CD14-positive monocyte (primary cell): ENCODE data around the gene ATP8B3. TPM values are rescaled to one million over a fixed set of nuclear protein-coding genes. Genes with fewer than 3 reads are reported as not detected.
A peak's percentile ranks its signal among the peaks of the same experiment; 100 is the strongest.

Experiments
- DNase-seq, 3 donors: peaks; one replicate each; pipeline ENCODE4 v3.0.0-alpha.2; 2011 to 2022
- H2AFZ ChIP-seq: 2 replicates; pipeline ENCODE4 v1.6.0; 2012; ENCODE audit warnings: mild to moderate bottlenecking, low read depth, low read length, inconsistent platforms; ENCODE audit not compliant: insufficient read depth, poor library complexity, severe bottlenecking
- H3K27ac ChIP-seq, 2 donors: 1 replicate in 1 of 2; 2 replicates in 1 of 2; pipeline ENCODE4 v1.5.1; 2012 to 2013; ENCODE audit warnings: low read length in 2 of 2, control low read depth in 1 of 2, inconsistent platforms in 1 of 2, low read depth in 1 of 2, mild to moderate bottlenecking in 1 of 2
- H3K27me3 ChIP-seq, 2 donors: one replicate each; pipeline versions ENCODE4 v1.6.0 to v1.6.1; 2011 to 2013; ENCODE audit warnings: low read length in 2 of 2; ENCODE audit not compliant: control insufficient read depth in 2 of 2, insufficient read depth in 2 of 2
- H3K36me3 ChIP-seq, 2 donors: replicated peaks in 1 of 2; 1 replicate in 1 of 2; 2 replicates in 1 of 2; pipeline versions ENCODE4 v1.5.1 to v1.6.1; 2012 to 2013; ENCODE audit warnings: low read length in 2 of 2, control low read depth in 1 of 2, inconsistent platforms in 1 of 2, mild to moderate bottlenecking in 1 of 2; ENCODE audit not compliant: insufficient read depth in 2 of 2, control insufficient read depth in 1 of 2
- H3K4me1 ChIP-seq, 2 donors: 1 replicate in 1 of 2; 2 replicates in 1 of 2; pipeline versions ENCODE4 v1.5.1 to v1.6.1; 2012 to 2013; ENCODE audit warnings: low read length in 2 of 2, control low read depth in 1 of 2, inconsistent platforms in 1 of 2, mild to moderate bottlenecking in 1 of 2, moderate library complexity in 1 of 2; ENCODE audit not compliant: insufficient read depth in 2 of 2, control insufficient read depth in 1 of 2
- H3K4me2 ChIP-seq: replicated peaks from 2 replicates; pipeline ENCODE3; 2012; ENCODE audit warnings: low read length, moderate library complexity, mild to moderate bottlenecking; ENCODE audit not compliant: poor library complexity, severe bottlenecking; ENCODE audit errors: extremely low read depth
- H3K4me3 ChIP-seq, 3 experiments: fragments of 200-600 bp in 1 of 3; sonication (generic) in 1 of 3; replicated peaks in 1 of 3; 1 replicate in 2 of 3; 2 replicates in 1 of 3; pipeline ENCODE4 v1.5.1; 2011 to 2013; ENCODE audit warnings: low read length in 3 of 3, mild to moderate bottlenecking in 3 of 3, control low read depth in 2 of 3, low read depth in 2 of 3, inconsistent platforms in 1 of 3, moderate library complexity in 1 of 3
- H3K79me2 ChIP-seq: 2 replicates; pipeline ENCODE4 v1.6.0; 2012; ENCODE audit warnings: mild to moderate bottlenecking, control low read depth, inconsistent platforms, low read length, moderate library complexity; ENCODE audit not compliant: insufficient read depth
- H3K9ac ChIP-seq: 2 replicates; pipeline ENCODE4 v1.6.0; 2017; ENCODE audit warnings: low read length, mild to moderate bottlenecking; ENCODE audit not compliant: insufficient read depth, poor library complexity, severe bottlenecking
- H3K9me3 ChIP-seq, 2 donors: replicated peaks in 1 of 2; 1 replicate in 1 of 2; 2 replicates in 1 of 2; pipeline versions ENCODE4 v1.5.1 to v1.6.1; 2012 to 2013; ENCODE audit warnings: low read length in 2 of 2, control low read depth in 1 of 2; ENCODE audit not compliant: control insufficient read depth in 1 of 2, insufficient read depth in 1 of 2
- H4K20me1 ChIP-seq: 2 replicates; pipeline ENCODE4 v1.6.0; 2012; ENCODE audit warnings: mild to moderate bottlenecking, low read length, control low read depth, moderate library complexity; ENCODE audit not compliant: insufficient read depth
- H3K27ac Mint-ChIP-seq, 7 donors: one replicate each; pipeline ENCODE4 v1.8.0; 2020; ENCODE audit warnings: mild to moderate bottlenecking in 7 of 7, mixed read lengths in 7 of 7, moderate library complexity in 6 of 7, inconsistent platforms in 2 of 7
- H3K27me3 Mint-ChIP-seq, 3 donors: one replicate each; pipeline ENCODE4 v1.8.0; 2021 to 2022; ENCODE audit warnings: low read depth in 3 of 3, mild to moderate bottlenecking in 3 of 3, mixed read lengths in 3 of 3, moderate library complexity in 3 of 3, inconsistent platforms in 1 of 3
- H3K36me3 Mint-ChIP-seq, 2 donors: one replicate each; pipeline ENCODE4 v1.8.0; 2020; ENCODE audit warnings: mixed read lengths in 2 of 2, inconsistent platforms in 1 of 2, mild to moderate bottlenecking in 1 of 2
- H3K4me1 Mint-ChIP-seq: one replicate; pipeline ENCODE4 v1.8.0; 2020; ENCODE audit warnings: mild to moderate bottlenecking, mixed read lengths
- H3K4me3 Mint-ChIP-seq, 2 donors: one replicate each; pipeline ENCODE4 v1.8.0; 2020; ENCODE audit warnings: mild to moderate bottlenecking in 2 of 2, mixed read lengths in 2 of 2, moderate library complexity in 1 of 2
- H3K9me3 Mint-ChIP-seq, 7 donors: one replicate each; pipeline ENCODE4 v1.8.0; 2020 to 2022; ENCODE audit warnings: mixed read lengths in 7 of 7, mild to moderate bottlenecking in 6 of 7, moderate library complexity in 6 of 7, inconsistent platforms in 2 of 7
- WGBS: methylation state at CpG from one replicate; pipeline ENCODE4 v1.1.5; 2013; ENCODE audit warnings: missing lambda C conversion rate; ENCODE audit not compliant: insufficient coverage; 5-methylcytosine and 5-hydroxymethylcytosine counted together
- intact Hi-C, 2 donors: fragments of 100-400 bp; cut with micrococcal nuclease; formaldehyde crosslinking; loops; one replicate each; pipeline versions ENCODE4 v1.15.0 to v1.15.1; 2023
- polyA plus RNA-seq, 3 donors: library from polyadenylated mRNA; depleted of rRNA in 1 of 3; unstranded in 2 of 3; stranded (reverse) in 1 of 3; fragments of 300-500 nt in 2 of 3; fragments of >200 nt in 1 of 3; fragmentation: Illumina TruSeq in 2 of 3; gene quantifications; 1 replicate in 2 of 3; 2 replicates in 1 of 3; pipeline ENCODE4 v1.2.3, GENCODE V29; 2012 to 2021
- TF ChIP-seq, protein P1 (sequence below): fragments of 200-600 bp; IDR thresholded peaks from one replicate; pipeline ENCODE4 v1.8.0; 2022; ENCODE audit warnings: antibody characterized with exemption, mild to moderate bottlenecking

ATP8B3 gene
- polyA plus RNA-seq, 3 donors, result 1.6 to 8.2 (median 1.8) TPM

DNA sequence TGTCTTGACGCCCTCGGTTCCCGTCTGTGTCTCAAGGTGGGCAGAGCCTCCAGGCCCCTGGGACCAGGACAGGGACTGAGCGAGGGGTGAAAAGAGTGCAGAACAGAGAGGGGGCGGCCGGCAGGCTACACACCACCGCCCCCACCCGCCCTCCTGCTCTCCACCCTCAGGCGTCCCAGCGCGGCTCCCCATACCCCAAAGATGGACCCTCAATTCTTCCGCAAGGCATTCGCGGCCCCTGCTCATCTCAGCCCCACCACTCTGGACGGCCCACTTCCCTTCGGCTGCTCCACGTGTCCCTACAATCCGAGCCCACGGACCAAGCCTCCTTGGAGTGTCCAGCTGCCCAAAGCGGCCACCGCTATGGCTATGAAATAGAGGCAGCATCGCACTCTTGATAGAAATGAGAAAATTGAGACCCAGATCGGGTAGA, 49.5 kb upstream of the ATP8B3 start:
- peak overlapping the region; percentile 92 to 93 for H3K4me3 Mint-ChIP-seq
- TF ChIP-seq, protein P1, sequence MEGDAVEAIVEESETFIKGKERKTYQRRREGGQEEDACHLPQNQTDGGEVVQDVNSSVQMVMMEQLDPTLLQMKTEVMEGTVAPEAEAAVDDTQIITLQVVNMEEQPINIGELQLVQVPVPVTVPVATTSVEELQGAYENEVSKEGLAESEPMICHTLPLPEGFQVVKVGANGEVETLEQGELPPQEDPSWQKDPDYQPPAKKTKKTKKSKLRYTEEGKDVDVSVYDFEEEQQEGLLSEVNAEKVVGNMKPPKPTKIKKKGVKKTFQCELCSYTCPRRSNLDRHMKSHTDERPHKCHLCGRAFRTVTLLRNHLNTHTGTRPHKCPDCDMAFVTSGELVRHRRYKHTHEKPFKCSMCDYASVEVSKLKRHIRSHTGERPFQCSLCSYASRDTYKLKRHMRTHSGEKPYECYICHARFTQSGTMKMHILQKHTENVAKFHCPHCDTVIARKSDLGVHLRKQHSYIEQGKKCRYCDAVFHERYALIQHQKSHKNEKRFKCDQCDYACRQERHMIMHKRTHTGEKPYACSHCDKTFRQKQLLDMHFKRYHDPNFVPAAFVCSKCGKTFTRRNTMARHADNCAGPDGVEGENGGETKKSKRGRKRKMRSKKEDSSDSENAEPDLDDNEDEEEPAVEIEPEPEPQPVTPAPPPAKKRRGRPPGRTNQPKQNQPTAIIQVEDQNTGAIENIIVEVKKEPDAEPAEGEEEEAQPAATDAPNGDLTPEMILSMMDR, result no peak
- peak overlapping the region; percentile 92 for H3K4me2 ChIP-seq
- 35% methylated on average over 19 of the region's 23 CpGs for WGBS
- H3K27me3 Mint-ChIP-seq, result peaks cover 0 to 4% (median 2%) of the 10 kb centered on the region in 3 donors
- no peak overlapping the region for H2AFZ ChIP-seq
- peaks cover 55% of the 10 kb centered on the region for H4K20me1 ChIP-seq
- peak overlapping the region in 1 of 2 donors; percentile 41 for H3K27ac ChIP-seq
- peak overlapping the region; percentile 83 to 96 (median 94) for H3K4me3 ChIP-seq
- H3K27ac Mint-ChIP-seq, result peak overlapping the region in 4 of 7 donors; percentile 75 to 93 (median 86)
- H3K4me1 Mint-ChIP-seq, result peaks cover 50% of the 10 kb centered on the region
- H3K9me3 ChIP-seq, result no peaks in the 10 kb centered on the region
- intact Hi-C loops, result loop anchor here in 1 of 2 donors (2.0 to 5.0 kb wide), 2 partner anchors 36 to 233 kb away; no protein-coding TSS in a partner anchor
- no peak for DNase-seq
- peak overlapping the region; percentile 59 for H3K9ac ChIP-seq
- peaks cover 61 to 68% of the 10 kb centered on the region in 2 donors for H3K4me1 ChIP-seq
- H3K79me2 ChIP-seq, result peaks cover 66% of the 10 kb centered on the region
- no peaks in the 10 kb centered on the region for H3K9me3 Mint-ChIP-seq
- H3K36me3 ChIP-seq, result no peaks in the 10 kb centered on the region
- H3K36me3 Mint-ChIP-seq, result no peaks in the 10 kb centered on the region
- H3K27me3 ChIP-seq, result no peaks in the 10 kb centered on the region

DNA sequence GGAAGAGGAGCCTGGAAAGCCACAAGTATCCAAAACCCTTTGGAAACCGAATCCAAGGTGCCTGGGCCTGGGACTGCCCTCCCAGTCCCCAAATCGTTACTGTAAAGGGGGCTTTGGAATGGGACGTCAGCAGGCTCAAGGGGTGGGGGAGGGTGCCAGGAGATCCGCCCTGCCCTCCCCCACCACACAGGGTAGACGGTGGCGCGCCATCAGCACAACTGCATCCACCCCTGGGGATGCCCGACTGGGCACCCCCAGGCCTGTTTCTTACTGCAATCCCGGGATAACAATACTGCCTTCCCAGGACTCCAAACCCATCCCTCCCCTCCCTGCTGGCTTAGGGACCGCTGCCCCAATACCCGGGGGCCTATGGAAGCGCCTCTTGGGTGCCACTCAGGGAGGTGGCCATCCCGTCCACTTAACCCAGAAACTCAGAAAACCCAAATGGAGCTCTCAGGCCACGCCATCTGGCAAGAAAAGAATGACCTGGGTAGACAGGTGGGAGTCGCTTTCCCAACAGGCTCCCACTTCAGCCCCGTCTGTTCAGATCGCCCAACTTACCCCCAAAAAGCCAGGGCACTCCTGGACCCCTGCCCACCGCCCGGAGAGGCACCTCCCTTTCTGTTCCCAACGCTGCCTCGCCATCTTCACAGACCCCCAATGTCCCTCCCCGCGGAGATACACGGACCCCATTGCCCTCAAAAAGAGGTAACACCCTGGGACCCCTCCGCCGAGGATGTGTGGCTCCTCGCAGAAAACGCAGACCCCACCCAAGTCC, 48.9 kb upstream of the ATP8B3 start:
- Histone ChIP-seq H3K4me2 (peak overlapping the region; percentile 92), H3K27ac (no peak overlapping the region), H3K79me2 (peaks cover 72% of the 10 kb centered on the region), H4K20me1 (peaks cover 60% of the 10 kb centered on the region), H2AFZ (no peak overlapping the region), H3K36me3 (no peaks in the 10 kb centered on the region), H3K4me1 (peaks cover 65 to 74% of the 10 kb centered on the region in 2 donors), H3K9ac (no peak overlapping the region), H3K4me3 (peak overlapping the region in 2 of 3 experiments; percentile 94 to 96), H3K9me3 (no peaks in the 10 kb centered on the region), H3K27me3 (no peaks in the 10 kb centered on the region)
- Mint-ChIP-seq H3K4me3 (peak overlapping the region; percentile 92 to 93), H3K9me3 (no peaks in the 10 kb centered on the region), H3K27me3 (peaks cover 0 to 4% (median 2%) of the 10 kb centered on the region in 3 donors), H3K27ac (peak overlapping the region in 2 of 7 donors; percentile 79 to 82), H3K4me1 (peaks cover 50% of the 10 kb centered on the region), H3K36me3 (no peaks in the 10 kb centered on the region)
- DNase-seq, result no peak
- TF ChIP-seq, protein P1, result no peak
- 66% methylated on average over 23 of the region's 28 CpGs for WGBS
- intact Hi-C loops, result loop anchor here in 1 of 2 donors (5.0 kb wide), 1 partner anchor 36 kb away; no protein-coding TSS in a partner anchor
